Type B pancreatic cell (in vitro differentiated cells): ENCODE measurements around the gene MBD6. TPM values are rescaled to one million over a fixed set of nuclear protein-coding genes. Genes with fewer than 3 reads are reported as not detected.
"Not testable (repeated sequence)": the region's sequence is repeated elsewhere in the genome, so short reads cannot be mapped to it uniquely, and the experiment has no call there.

Source experiments
- DNase-seq: peaks from one replicate; pipeline ENCODE4 v3.0.0; 2021; ENCODE audit warnings: mixed read lengths; ENCODE audit not compliant: unreplicated experiment; ENCODE audit errors: extremely low spot score
- H3K27ac Mint-ChIP-seq: 2 replicates; pipeline ENCODE4 v1.8.0; 2021; ENCODE audit warnings: mild to moderate bottlenecking, mixed read lengths
- H3K27me3 Mint-ChIP-seq: 2 replicates; pipeline ENCODE4 v1.8.0; 2021; ENCODE audit warnings: mixed read lengths
- H3K36me3 Mint-ChIP-seq: 2 replicates; pipeline ENCODE4 v1.8.0; 2021; ENCODE audit warnings: mixed read lengths
- H3K4me1 Mint-ChIP-seq: one replicate; pipeline ENCODE4 v1.8.0; 2021; ENCODE audit warnings: mixed read lengths; ENCODE audit not compliant: unreplicated experiment
- H3K4me3 Mint-ChIP-seq: 2 replicates; pipeline ENCODE4 v1.8.0; 2021; ENCODE audit warnings: mild to moderate bottlenecking, mixed read lengths
- H3K9me3 Mint-ChIP-seq: 2 replicates; pipeline ENCODE4 v1.8.0; 2021; ENCODE audit warnings: mixed read lengths
- total RNA-seq: library from RNA; stranded (reverse); gene quantifications from 2 replicates; pipeline ENCODE4 v1.2.1, GENCODE V29; 2021; ENCODE audit warnings: low replicate concordance
- TF ChIP-seq, protein P1 (sequence below): fragments of 200-600 bp; sonication (generic); conservative IDR thresholded peaks from 2 replicates; pipeline ENCODE4 v1.5.0; 2021; ENCODE audit warnings: antibody characterized with exemption, mild to moderate bottlenecking

MBD6 gene
- total RNA-seq, 1 donor from 2014 or later = 94.7 TPM

DNA sequence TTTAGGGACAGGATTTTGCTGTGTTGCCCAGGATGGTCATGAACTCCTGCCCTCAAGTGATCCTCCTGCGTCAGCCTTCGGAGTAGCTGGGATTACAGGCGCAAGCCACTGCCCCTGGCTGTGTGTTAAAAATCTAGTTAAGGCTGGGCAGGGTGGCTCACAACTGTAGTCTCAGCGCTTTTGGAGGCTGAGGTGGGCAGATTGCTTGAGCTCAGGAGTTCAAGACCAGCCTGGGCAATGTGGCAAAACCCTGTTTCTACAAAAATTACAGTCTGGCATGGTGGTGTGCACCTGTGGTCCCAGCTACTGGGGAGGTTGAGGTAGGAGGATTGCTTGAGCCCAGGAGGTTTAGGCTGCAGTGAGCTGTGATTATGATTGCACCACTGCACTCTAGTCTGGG is 11.5 kb upstream of the MBD6 start:
- Mint-ChIP-seq H3K4me3 (no peak overlapping the region), H3K27me3 (no peaks in the 10 kb centered on the region), H3K27ac (no peak overlapping the region), H3K36me3 (peaks cover 32% of the 10 kb centered on the region), H3K9me3 (no peaks in the 10 kb centered on the region), H3K4me1 (no peaks in the 10 kb centered on the region)
- TF ChIP-seq, protein P1, sequence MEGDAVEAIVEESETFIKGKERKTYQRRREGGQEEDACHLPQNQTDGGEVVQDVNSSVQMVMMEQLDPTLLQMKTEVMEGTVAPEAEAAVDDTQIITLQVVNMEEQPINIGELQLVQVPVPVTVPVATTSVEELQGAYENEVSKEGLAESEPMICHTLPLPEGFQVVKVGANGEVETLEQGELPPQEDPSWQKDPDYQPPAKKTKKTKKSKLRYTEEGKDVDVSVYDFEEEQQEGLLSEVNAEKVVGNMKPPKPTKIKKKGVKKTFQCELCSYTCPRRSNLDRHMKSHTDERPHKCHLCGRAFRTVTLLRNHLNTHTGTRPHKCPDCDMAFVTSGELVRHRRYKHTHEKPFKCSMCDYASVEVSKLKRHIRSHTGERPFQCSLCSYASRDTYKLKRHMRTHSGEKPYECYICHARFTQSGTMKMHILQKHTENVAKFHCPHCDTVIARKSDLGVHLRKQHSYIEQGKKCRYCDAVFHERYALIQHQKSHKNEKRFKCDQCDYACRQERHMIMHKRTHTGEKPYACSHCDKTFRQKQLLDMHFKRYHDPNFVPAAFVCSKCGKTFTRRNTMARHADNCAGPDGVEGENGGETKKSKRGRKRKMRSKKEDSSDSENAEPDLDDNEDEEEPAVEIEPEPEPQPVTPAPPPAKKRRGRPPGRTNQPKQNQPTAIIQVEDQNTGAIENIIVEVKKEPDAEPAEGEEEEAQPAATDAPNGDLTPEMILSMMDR = no peak
- no peak for DNase-seq

GRCh38 chr12:57511588-57512325 is 10.9 kb upstream of the MBD6 start:
- H3K36me3 Mint-ChIP-seq = peaks cover 36% of the 10 kb centered on the region
- DNase-seq = no peak
- no peaks in the 10 kb centered on the region for H3K4me1 Mint-ChIP-seq
- TF ChIP-seq, protein P1 = no peak
- H3K4me3 Mint-ChIP-seq = no peak overlapping the region
- no peaks in the 10 kb centered on the region for H3K9me3 Mint-ChIP-seq
- no peaks in the 10 kb centered on the region for H3K27me3 Mint-ChIP-seq
- no peak overlapping the region for H3K27ac Mint-ChIP-seq

DNA sequence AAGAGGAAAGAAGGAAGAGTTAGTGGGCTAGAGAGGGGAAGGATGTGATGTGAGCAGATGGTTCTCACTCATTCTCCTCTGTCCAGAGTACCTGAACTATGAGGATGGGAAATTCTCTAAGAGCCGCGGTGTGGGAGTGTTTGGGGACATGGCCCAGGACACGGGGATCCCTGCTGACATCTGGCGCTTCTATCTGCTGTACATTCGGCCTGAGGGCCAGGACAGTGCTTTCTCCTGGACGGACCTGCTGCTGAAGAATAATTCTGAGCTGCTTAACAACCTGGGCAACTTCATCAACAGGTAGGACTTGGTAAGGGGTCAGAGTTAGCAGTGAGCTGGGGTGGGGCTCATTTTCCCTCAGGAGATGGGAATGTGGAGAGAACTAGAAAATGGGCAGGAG is 10.0 kb upstream of the MBD6 start:
- no peak for DNase-seq
- TF ChIP-seq, protein P1 = no peak

GRCh38 chr12:57513266-57513665 is 9.4 kb upstream of the MBD6 start:
- Mint-ChIP-seq H3K4me1 (peaks cover 3% of the 10 kb centered on the region), H3K36me3 (peaks cover 40% of the 10 kb centered on the region), H3K27me3 (no peaks in the 10 kb centered on the region), H3K9me3 (no peaks in the 10 kb centered on the region), H3K4me3 (no peak overlapping the region), H3K27ac (peak overlapping the region; percentile 12)
- TF ChIP-seq, protein P1 = no peak
- no peak for DNase-seq

More for the DNA sequence above, 10.0 kb upstream of the MBD6 start:
- Mint-ChIP-seq H3K27me3 (no peaks in the 10 kb centered on the region), H3K27ac (peak overlapping the region; percentile 12), H3K4me1 (no peaks in the 10 kb centered on the region), H3K9me3 (no peaks in the 10 kb centered on the region), H3K36me3 (peaks cover 40% of the 10 kb centered on the region), H3K4me3 (no peak overlapping the region)

- not testable (repeated sequence) for H3K4me3 Mint-ChIP-seq, H3K4me1 Mint-ChIP-seq, H3K9me3 Mint-ChIP-seq, H3K27ac Mint-ChIP-seq, H3K27me3 Mint-ChIP-seq, DNase-seq
- H3K36me3 Mint-ChIP-seq = peaks cover 40% of the 10 kb centered on the region
These were observed 8.9 kb upstream of the MBD6 start for GRCh38 chr12:57513677-57514076.

DNA sequence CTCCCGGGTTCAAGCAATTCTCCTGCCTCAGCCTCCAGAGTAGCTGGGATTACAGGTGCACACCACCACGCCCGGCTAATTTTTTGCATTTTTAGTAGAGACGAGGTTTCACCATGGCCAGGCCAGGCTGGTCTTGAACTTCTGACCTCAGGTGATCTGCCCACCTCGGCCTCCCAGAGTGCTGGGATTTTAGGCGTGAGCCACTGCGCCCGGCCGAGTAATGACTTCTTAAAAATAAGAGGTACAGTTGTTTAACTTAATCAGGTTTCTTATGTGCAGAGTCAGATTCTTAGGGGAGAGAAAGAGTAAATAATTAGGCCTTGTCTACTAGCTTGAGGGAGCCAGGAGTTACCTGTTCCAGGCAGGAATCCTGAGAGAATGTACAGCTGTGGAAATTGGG is 8.4 kb upstream of the MBD6 start:
- peaks cover 12% of the 10 kb centered on the region for H3K4me1 Mint-ChIP-seq
- H3K36me3 Mint-ChIP-seq = peaks cover 40% of the 10 kb centered on the region
- not testable (repeated sequence) for H3K27me3 Mint-ChIP-seq, H3K4me3 Mint-ChIP-seq, H3K27ac Mint-ChIP-seq, H3K9me3 Mint-ChIP-seq, DNase-seq
